SK-N-SH (cell line): ENCODE data around the gene ZNF768. TPM values are rescaled to one million over a fixed set of nuclear protein-coding genes. Genes with fewer than 3 reads are reported as not detected.
"Not testable (repeated sequence)": the region's sequence is repeated elsewhere in the genome, so short reads cannot be mapped to it uniquely, and the experiment has no call there.

Source experiments
- CTCF ChIA-PET: fragments of 300-600, 350-600 bp; formaldehyde crosslinking; extraction: SDS; loops from one replicate; lab custom pipeline; 2021; lab: Yijun Ruan, JAX
- POLR2A ChIA-PET: fragments of 350-600 bp; sonication (Branson Sonifier 250); formaldehyde crosslinking; extraction: SDS; loops from one replicate; lab custom pipeline; 2020; ENCODE audit warnings: antibody characterized with exemption, inconsistent platforms; lab: Yijun Ruan, JAX
- DNase-seq: peaks from one replicate; pipeline ENCODE4 v3.0.0; 2012
- H2AFZ ChIP-seq: fragments of 200-600 bp; sonication (generic); 2 replicates; pipeline ENCODE4 v1.8.1; 2016; ENCODE audit warnings: antibody characterized with exemption, mild to moderate bottlenecking, low read depth
- H3F3A ChIP-seq: fragments of 200-600 bp; sonication (generic); replicated peaks from 2 replicates; pipeline ENCODE3; 2016; ENCODE audit warnings: antibody characterized with exemption, mild to moderate bottlenecking; ENCODE audit not compliant: insufficient read depth
- H3K27ac ChIP-seq, 2 experiments: fragments of 200-500 bp in 1 of 2; fragments of 200-600 bp in 1 of 2; sonication (Bioruptor generic) in 1 of 2; sonication (generic), shearing (Covaris generic) in 1 of 2; 2 replicates each; pipeline versions ENCODE4 v1.5.1 to v1.6.1; 2014 to 2016; ENCODE audit warnings: low read depth in 2 of 2, inconsistent platforms in 1 of 2, low read length in 1 of 2, mild to moderate bottlenecking in 1 of 2, mixed read lengths in 1 of 2
- H3K27me3 ChIP-seq: fragments of 200-600 bp; sonication (generic), shearing (Covaris generic); 2 replicates; pipeline ENCODE4 v1.6.1; 2016; ENCODE audit warnings: mixed run types; ENCODE audit not compliant: insufficient read depth
- H3K36me3 ChIP-seq, 2 experiments: fragments of 200-500 bp in 1 of 2; fragments of 200-600 bp in 1 of 2; sonication (Bioruptor generic) in 1 of 2; sonication (generic) in 1 of 2; replicated peaks in 1 of 2; 2 replicates each; pipeline versions ENCODE3 to v1.5.1; 2014 to 2016; ENCODE audit warnings: low read length in 1 of 2, mild to moderate bottlenecking in 1 of 2; ENCODE audit not compliant: insufficient read depth in 2 of 2, control insufficient read depth in 1 of 2
- H3K4me1 ChIP-seq, 2 experiments: fragments of 200-500 bp in 1 of 2; fragments of 200-600 bp in 1 of 2; sonication (Bioruptor generic) in 1 of 2; sonication (generic), shearing (Covaris generic) in 1 of 2; 2 replicates each; pipeline versions ENCODE4 v1.5.1 to v1.6.1; 2014 to 2016; ENCODE audit warnings: low read depth in 1 of 2, low read length in 1 of 2, mixed run types in 1 of 2; ENCODE audit not compliant: insufficient read depth in 2 of 2, control insufficient read depth in 1 of 2
- H3K4me2 ChIP-seq: fragments of 200-600 bp; sonication (generic), shearing (Covaris generic); 2 replicates; pipeline ENCODE4 v1.6.1; 2017; ENCODE audit warnings: mixed run types
- H3K4me3 ChIP-seq, 2 experiments: fragments of 200-500 bp in 1 of 2; fragments of 200-600 bp in 1 of 2; sonication (Bioruptor generic) in 1 of 2; sonication (generic), shearing (Covaris generic) in 1 of 2; 2 replicates each; pipeline versions ENCODE4 v1.5.1 to v1.8.1; 2014 to 2016; ENCODE audit warnings: low read depth in 2 of 2, inconsistent platforms in 1 of 2, low read length in 1 of 2, mild to moderate bottlenecking in 1 of 2, mixed read lengths in 1 of 2, moderate library complexity in 1 of 2
- H3K79me2 ChIP-seq: fragments of 200-600 bp; sonication (generic); 2 replicates; pipeline ENCODE4 v1.8.1; 2017; ENCODE audit warnings: mild to moderate bottlenecking; ENCODE audit not compliant: insufficient read depth
- H3K9ac ChIP-seq: fragments of 200-600 bp; sonication (generic); 2 replicates; pipeline ENCODE4 v1.6.1; 2017; ENCODE audit warnings: mixed run types
- H3K9me2 ChIP-seq: fragments of 200-600 bp; sonication (generic); 2 replicates; pipeline ENCODE4 v1.6.1; 2017; ENCODE audit warnings: mixed run types
- H3K9me3 ChIP-seq: fragments of 200-600 bp; sonication (generic); 2 replicates; pipeline ENCODE4 v1.6.1; 2017; ENCODE audit warnings: mixed run types, mild to moderate bottlenecking, moderate library complexity
- H4K20me1 ChIP-seq: fragments of 200-600 bp; sonication (generic); 2 replicates; pipeline ENCODE4 v1.6.1; 2017; ENCODE audit warnings: mild to moderate bottlenecking, mixed run types; ENCODE audit not compliant: insufficient read depth
- ELF1 ChIP-seq: IDR thresholded peaks from 2 replicates; pipeline ENCODE4 v1.4.0; 2012
- FOXJ3 ChIP-seq: sonication (generic); formaldehyde crosslinking; IDR thresholded peaks from 2 replicates; pipeline ENCODE4 v1.5.1; 2020; ENCODE audit warnings: mild to moderate bottlenecking, missing genetic modification reagents
- JUND ChIP-seq: IDR thresholded peaks from 2 replicates; pipeline ENCODE4 v1.4.0; 2012
- POLR2AphosphoS5 ChIP-seq: IDR thresholded peaks from 2 replicates; pipeline ENCODE4 v1.6.1; 2012; ENCODE audit warnings: low read depth, low read length
- RAD21 ChIP-seq: IDR thresholded peaks from 2 replicates; pipeline ENCODE4 v1.6.1; 2012; ENCODE audit warnings: mild to moderate bottlenecking, low read length
- RCOR1 ChIP-seq: fragments of 150-350 bp; IDR thresholded peaks from 2 replicates; pipeline ENCODE4 v1.6.1; 2017; ENCODE audit warnings: antibody characterized with exemption, low read length
- TAF1 ChIP-seq: IDR thresholded peaks from 2 replicates; pipeline ENCODE4 v1.6.1; 2012; ENCODE audit warnings: low read depth, mild to moderate bottlenecking, low read length, moderate library complexity, borderline replicate concordance
- WGBS: methylation state at CpG from one replicate; pipeline ENCODE4 v1.1.6; 2017; ENCODE audit warnings: low lambda C conversion rate; 5-methylcytosine and 5-hydroxymethylcytosine counted together
- polyA plus RNA-seq, 3 experiments: library from polyadenylated mRNA; depleted of rRNA; stranded (reverse); fragments of >200 nt; gene quantifications; 2 replicates each; pipeline ENCODE4 v1.2.3, GENCODE V29; 2012
- TF ChIP-seq, protein P1 (sequence below): IDR thresholded peaks from 2 replicates; pipeline ENCODE4 v1.4.0; 2012; ENCODE audit warnings: low read depth, borderline replicate concordance
- TF ChIP-seq, protein P2 (sequence below): fragments of 150-350 bp; IDR thresholded peaks from 2 replicates; pipeline ENCODE4 v1.6.1; 2016; ENCODE audit warnings: mild to moderate bottlenecking, low read depth, low read length

Gene ZNF768
- polyA plus RNA-seq, 1 of the 3 experiments (the other 2 are of a cell fraction) = 26.0 TPM

DNA sequence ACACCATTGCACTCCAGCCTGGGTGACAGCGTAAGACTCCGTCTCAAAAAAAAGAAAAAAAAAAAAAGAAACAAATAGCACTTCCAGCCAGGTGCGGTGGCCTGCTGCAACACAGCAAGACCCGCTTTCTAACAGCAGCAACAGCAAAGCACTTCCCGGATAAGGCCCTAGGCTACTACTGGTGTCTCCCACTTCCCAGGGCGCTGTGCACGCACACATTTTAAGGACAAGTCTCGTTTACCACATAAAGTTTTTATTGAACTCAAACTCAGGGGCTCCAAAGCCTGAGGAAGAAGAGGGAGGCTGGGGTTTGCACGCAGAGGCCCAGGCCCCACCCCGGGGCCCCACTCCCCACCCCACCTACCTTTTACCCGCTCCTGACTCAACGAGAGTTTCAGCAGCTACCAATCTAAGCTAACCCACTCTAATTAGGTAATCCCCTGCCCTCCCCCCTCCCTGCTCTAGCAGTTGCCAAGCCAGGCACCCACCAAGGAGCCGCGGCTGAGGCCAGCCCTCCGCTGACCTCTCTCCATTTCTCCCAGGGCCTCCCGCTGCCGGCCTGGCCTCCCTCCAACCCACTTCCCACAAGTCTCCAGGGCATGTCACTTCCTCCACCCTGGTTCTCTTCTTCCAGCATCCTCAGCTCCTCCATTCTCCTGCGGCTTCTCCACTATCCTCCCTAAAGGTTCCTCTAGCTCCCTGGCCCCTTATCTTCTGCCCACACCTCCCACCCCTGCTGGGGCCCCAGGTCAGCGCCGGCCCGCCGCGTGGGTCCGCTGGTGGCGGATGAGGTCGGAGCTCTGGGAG, 2.4 kb downstream of the ZNF768 start:
- POLR2A ChIA-PET = interaction anchor here (0.6 to 2.1 kb wide), 3 partner anchors 8 to 67 kb away, joined by 3 to 5 read pairs (median 4); no protein-coding TSS in a partner anchor
- TF ChIP-seq, protein P1, sequence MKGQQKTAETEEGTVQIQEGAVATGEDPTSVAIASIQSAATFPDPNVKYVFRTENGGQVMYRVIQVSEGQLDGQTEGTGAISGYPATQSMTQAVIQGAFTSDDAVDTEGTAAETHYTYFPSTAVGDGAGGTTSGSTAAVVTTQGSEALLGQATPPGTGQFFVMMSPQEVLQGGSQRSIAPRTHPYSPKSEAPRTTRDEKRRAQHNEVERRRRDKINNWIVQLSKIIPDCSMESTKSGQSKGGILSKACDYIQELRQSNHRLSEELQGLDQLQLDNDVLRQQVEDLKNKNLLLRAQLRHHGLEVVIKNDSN = no peak
- TF ChIP-seq POLR2AphosphoS5 (0 out of 2 replicates have a peak, but pooled peaks have one; percentile 5), JUND (no peak)
- Histone ChIP-seq H3K36me3 (peaks cover 0 to 6% of the 10 kb centered on the region in 2 experiments), H3F3A (no peaks in the 10 kb centered on the region), H3K4me3 (no peak overlapping the region), H4K20me1 (no peaks in the 10 kb centered on the region), H2AFZ (no peak overlapping the region), H3K4me1 (peaks cover 6 to 11% of the 10 kb centered on the region in 2 experiments; a peak in 3 of 4 replicates), H3K9ac (no peak overlapping the region), H3K79me2 (no peaks in the 10 kb centered on the region), H3K9me2 (no peaks in the 10 kb centered on the region), H3K27me3 (no peaks in the 10 kb centered on the region), H3K27ac (no peak overlapping the region), H3K9me3 (no peaks in the 10 kb centered on the region), H3K4me2 (no peak overlapping the region)
- CTCF ChIA-PET = interaction anchor here (0.9 to 2.5 kb wide), 5 partner anchors 11 to 94 kb away, joined by 3 to 12 read pairs (median 3); partner anchors contain the start of genes DCTPP1 and ZNF747
- WGBS = 92% methylated on average over 26 of the region's 26 CpGs
- no peak for DNase-seq

DNA sequence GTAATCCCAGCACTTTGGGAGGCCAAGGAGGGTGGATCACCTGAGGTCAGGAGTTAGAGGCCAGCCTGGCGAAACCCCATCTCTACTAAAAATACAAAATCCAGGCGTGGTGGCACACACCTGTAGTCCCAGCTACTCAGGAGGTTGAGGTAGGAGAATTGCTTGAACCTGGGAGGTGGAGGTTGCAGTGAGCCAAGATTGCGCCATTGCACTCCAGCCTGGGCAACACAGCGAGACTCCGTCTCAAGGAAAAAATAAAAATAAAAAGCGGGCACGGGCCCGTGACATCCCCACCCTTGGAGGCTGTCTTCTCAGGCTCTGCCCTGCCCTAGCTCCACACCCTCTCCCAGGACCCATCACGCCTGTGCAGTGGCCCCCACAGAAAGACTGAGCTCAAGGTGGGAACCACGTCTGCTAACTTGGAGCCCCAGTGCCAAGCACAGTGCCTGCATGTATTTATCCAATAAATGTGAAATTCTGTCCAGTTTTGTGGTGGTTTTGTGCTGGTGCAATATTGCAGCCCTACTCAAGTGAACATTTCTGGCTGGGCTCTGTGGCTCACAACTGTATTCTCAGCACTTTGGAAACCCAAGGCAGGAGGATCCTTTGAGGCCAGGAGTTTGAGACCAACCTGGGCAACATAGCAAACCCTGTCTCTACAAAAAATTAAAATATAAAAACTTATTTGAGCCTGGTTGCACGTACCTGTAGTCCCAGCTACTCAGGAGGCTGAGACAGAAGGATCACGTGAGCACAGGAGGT, 3.5 kb downstream of the ZNF768 start:
- not testable (repeated sequence) for H3K4me3 ChIP-seq, DNase-seq, H3K9ac ChIP-seq, H3K4me1 ChIP-seq, H3K27me3 ChIP-seq, H3K27ac ChIP-seq, H3K9me3 ChIP-seq, H2AFZ ChIP-seq, H3K79me2 ChIP-seq, H3F3A ChIP-seq, H4K20me1 ChIP-seq, H3K36me3 ChIP-seq, H3K4me2 ChIP-seq, H3K9me2 ChIP-seq
- WGBS = 93% methylated on average over 11 of the region's 12 CpGs
- ChIA-PET POLR2A (interaction anchor here (0.6 kb wide), 1 partner anchor 871 kb away, joined by 5 read pairs; no protein-coding TSS in a partner anchor), CTCF (interaction anchor here (1.6 kb wide), 1 partner anchor 93 kb away, joined by 3 read pairs; the partner anchor contains the start of gene DCTPP1)

DNA sequence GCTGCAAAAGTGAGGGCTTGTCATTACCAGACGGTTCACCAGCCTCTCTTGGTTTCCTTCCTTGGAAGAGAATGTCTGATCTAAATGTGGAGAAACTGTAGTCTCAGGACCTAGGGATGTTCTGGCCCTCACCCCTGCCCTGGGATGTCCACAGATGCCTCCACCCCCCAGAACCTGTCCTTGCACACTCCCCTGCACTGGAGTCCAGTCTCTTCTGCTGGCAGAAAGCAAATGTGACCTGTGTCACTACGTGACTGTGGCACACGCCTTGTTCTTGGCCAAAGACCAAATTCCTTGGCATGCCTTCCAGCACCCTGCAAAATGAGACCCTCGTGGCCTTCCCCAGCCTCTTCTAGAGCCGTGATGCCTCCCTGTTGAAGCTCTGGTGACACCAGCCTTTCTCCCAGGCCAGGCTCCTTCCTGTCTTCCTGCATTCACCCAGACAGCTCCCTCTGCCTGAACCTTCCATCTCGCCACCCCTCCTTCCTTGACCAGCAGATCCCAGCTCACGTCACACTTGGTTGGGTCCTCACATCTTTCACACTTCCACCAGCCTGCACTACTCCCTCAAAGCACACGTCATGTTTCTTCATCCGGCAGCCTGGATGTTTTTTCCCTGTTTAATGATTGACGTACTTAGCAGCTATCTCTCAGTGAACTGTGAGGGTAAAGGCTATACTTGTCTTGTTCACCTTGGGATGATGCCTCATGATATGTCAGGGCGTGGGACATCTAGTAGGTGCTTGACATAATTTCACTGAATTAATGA, 4.3 kb downstream of the ZNF768 start:
- H3K4me1 ChIP-seq = peaks cover 0 to 4% of the 10 kb centered on the region in 2 experiments; a peak in 1 of 4 replicates
- 89% methylated on average over 9 of the region's 11 CpGs for whole genome bisulfite sequencing
- H2AFZ ChIP-seq = no peak overlapping the region
- no peaks in the 10 kb centered on the region for H3K27me3 ChIP-seq
- H3K4me3 ChIP-seq = no peak overlapping the region
- H3K36me3 ChIP-seq = peaks cover 0 to 6% of the 10 kb centered on the region in 2 experiments
- ChIA-PET CTCF (no interaction called here), POLR2A (interaction anchor here (0.6 kb wide), 1 partner anchor 871 kb away, joined by 5 read pairs; no protein-coding TSS in a partner anchor)
- H3K9me2 ChIP-seq = no peaks in the 10 kb centered on the region
- H3K4me2 ChIP-seq = no peak overlapping the region
- H3K79me2 ChIP-seq = no peaks in the 10 kb centered on the region
- no peak overlapping the region for H3K9ac ChIP-seq
- TF ChIP-seq RAD21 (no peak), RCOR1 (no peak), ELF1 (no peak), FOXJ3 (CRISPR knock-in tag) (no peak), TAF1 (no peak)
- TF ChIP-seq, protein P2, sequence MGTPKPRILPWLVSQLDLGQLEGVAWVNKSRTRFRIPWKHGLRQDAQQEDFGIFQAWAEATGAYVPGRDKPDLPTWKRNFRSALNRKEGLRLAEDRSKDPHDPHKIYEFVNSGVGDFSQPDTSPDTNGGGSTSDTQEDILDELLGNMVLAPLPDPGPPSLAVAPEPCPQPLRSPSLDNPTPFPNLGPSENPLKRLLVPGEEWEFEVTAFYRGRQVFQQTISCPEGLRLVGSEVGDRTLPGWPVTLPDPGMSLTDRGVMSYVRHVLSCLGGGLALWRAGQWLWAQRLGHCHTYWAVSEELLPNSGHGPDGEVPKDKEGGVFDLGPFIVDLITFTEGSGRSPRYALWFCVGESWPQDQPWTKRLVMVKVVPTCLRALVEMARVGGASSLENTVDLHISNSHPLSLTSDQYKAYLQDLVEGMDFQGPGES = no peak
- no peaks in the 10 kb centered on the region for H3K9me3 ChIP-seq
- H4K20me1 ChIP-seq = no peaks in the 10 kb centered on the region
- H3K27ac ChIP-seq = no peak overlapping the region
- DNase-seq = no peak
- H3F3A ChIP-seq = no peaks in the 10 kb centered on the region
